Effector CD4-positive, alpha-beta T cell (primary cell): ENCODE results near the gene CBX5.
"Not testable (repeated sequence)": the region's sequence is repeated elsewhere in the genome, so short reads cannot be mapped to it uniquely, and the experiment has no call there.

Source experiments
- DNase-seq: peaks from one replicate; pipeline ENCODE4 v3.0.0-alpha.2; 2020

Gene CBX5

GRCh38 chr12:54294152-54294952 is 14.4 kb upstream of the CBX5 start:
- peak; percentile 35 for DNase-seq

GRCh38 chr12:54292931-54293241 is 13.0 kb upstream of the CBX5 start:
- DNase-seq = no peak

DNA sequence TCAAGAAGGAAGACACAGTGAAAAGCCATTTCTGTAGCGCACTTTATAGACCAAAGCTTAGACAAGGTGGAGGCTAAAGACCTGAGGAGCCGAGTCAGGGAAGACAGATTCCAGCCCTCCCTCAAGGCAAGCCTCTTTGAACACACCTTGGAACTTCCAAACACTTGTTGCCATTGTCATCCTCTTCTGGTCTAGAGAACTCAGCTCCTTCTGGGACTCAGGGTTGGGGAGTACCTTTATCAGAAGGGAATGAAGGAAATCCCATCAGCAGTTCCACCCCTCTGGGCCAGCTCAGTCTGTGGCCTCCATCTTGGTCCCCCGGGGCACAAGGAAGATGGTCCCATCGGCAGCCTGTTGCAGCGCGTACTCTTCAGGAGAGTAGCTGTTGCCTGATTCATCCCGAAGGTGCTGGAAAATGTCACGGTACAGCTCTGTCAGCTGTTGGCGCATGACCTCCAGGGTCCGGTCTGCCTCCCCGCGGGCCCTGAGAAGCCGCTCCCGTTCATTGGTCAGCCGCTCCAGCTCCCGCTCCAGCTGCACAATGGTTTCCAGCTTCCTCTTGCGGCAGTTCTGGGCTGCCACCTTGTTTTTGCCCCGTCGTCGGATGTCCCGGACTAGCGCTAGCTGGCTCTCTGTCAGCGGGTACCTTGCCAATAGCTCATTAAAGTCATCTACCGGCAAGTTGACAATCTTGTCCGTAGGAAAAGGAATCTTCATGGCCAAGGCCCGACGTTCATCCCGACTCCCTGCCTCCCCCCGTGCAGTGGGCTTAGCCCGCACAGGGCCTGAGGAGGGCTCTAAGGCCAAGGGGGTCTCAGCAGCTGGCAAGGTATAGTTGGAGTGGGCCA is 12.4 kb upstream of the CBX5 start:
- no peak for DNase-seq

DNA sequence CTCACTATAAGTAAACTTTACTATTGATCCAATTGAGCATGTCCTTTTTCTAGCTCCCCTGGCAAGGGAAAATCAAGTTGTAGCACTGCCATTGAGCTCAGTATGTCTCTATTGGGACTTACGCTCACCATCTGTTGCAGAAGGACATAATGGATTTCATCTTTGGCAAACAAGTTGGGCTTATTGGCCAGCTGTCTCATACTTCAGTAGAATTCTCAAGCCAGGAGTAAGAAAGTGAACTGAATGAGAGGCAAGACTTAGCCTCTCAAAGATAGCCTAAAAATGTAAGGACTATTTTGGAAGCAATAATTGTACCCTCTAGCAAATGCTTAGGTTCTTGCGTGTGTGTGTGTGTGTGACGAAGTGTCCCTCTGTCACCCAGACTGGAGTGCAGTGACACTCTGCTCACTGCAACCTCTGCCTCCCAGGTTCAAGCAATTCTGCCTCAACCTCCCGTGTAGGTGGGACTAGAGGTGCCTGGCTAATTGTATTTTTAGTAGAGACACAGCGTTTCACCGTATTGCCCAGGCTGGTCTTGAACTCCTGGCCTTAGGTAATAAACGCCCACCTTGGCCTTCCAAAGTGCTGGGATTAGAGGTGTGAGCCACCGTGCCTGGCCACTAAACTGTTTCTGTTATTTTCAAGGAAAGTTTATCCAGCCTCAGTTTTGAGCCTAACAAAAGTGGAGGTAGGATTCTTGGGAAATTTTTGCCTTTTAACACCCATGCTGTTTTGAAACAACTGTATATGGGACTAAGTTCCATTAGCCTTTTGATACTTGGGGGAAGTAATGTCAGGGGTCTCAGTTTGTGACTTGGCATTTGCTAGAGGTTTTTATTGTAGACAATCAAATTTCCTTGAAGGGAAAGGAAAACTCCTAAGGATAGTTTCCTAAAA is 7.6 kb upstream of the CBX5 start:
- DNase-seq = no peak

DNA sequence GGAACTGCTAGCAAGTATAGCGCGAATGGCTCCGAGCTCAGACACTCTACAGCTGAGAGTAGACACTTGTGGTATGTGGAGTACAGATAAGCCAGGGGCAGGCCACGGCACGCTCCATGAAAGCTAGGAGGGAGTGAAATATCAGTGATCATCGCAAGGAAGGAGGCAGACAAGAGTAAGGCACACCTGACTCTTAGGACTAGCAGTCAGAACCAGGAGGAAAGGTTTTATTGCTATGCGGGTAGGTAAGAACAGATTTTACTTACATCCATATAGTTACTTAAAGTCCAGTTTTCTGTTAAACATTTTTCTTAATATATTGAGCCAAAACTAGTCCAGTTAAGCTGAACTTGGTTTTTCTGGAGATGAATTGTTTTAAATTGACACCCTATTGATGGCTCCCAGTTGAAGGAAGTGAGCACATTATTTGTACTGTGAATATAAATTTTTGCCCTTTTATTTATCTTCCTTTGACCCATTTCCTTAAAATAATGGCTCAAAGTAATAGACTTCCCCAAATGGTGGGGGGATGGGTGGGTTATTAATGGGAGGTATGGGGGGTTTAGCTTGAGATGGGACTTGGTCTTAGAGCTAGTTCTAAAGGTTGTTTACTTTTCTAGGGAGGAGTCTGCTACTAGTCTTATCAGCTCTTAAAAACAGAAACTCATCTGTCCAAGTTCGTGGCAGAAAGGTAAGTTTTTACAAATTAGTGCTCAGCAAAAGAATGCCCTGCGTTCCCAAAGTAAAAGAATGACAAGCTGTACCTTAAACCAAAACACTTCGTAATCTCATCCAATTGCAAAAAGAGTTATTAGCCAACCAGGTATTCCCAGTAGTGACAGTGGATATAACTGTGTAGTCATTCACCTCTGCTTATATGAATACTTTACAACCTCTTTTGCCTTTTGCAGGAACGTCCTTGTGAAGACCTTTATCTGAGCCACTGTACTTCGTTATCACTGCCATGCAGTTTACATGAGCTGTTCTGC is 6.4 kb upstream of the CBX5 start:
- no peak for DNase-seq

GRCh38 chr12:54285150-54286041 is 5.5 kb upstream of the CBX5 start:
- no peak for DNase-seq

DNA sequence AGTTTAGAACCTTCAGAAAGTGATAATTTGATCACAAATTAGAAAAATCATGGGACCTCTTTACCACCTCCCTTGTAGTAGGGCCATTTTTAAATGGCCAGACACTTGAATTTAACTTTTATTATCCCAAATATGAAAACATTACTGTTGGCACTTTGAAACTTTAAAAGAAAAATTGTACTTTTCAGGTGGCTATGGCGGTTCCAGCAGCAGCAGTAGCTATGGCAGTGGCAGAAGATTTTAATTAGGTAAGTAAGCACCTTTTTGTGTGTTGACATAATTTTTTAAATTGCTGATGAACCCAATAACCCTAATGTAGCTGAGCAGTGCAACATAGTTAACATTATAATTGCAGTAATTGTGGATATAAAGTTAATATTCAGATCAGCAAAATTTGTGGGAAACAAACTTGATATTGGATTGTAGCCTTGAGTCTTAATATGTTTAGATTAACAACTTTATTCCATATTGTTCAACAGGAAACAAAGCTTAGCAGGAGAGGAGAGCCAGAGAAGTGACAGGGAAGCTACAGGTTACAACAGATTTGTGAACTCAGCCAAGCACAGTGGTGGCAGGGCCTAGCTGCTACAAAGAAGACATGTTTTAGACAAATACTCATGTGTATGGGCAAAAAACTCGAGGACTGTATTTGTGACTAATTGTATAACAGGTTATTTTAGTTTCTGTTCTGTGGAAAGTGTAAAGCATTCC is 4.3 kb upstream of the CBX5 start:
- not testable (repeated sequence) for DNase-seq

DNA sequence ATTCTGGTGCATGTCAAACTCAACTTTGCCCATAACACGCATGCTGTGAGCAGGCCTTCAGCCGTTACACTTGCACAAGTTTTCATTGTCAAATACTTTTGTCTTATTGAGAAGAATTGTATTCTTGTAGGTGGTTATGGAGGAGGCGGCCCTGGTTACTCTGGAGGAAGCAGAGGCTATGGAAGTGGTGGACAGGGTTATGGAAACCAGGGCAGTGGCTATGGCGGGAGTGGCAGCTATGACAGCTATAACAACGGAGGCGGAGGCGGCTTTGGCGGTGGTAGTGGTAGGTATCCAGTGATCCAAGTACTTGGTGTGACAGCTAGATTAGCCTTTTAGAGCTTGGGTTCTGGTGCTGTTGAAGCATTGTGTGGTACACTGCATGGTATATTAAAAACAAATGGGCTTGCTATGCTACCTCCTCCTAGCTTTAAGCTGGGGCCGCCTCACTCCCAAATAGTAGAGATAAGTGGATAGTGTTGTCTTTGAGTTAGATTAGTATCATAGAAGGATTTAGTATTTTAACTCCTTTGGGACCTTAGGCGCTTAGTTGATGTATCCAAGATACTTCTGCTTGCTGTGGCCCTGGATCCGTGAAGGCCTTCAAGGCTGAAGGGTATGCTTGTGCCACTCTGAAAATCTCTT is 3.1 kb upstream of the CBX5 start:
- no peak for DNase-seq

GRCh38 chr12:54281694-54282093 is 1.8 kb upstream of the CBX5 start:
- DNase-seq = not testable (repeated sequence)

- not testable (repeated sequence) for DNase-seq
Measured at GRCh38 chr12:54281261-54281638, 1.3 kb upstream of the CBX5 start.

GRCh38 chr12:54280468-54281260 is 742 bp upstream of the CBX5 start, which contains the start of gene HNRNPA1:
HNRNPA1 (plus strand) TSS chr12:54280726; CDS start chr12:54280808, 82 bp downstream.
- DNase-seq = peak; percentile 92

GRCh38 chr12:54279227-54279631 is 693 bp downstream of the CBX5 start:
- no peak for DNase-seq

DNA sequence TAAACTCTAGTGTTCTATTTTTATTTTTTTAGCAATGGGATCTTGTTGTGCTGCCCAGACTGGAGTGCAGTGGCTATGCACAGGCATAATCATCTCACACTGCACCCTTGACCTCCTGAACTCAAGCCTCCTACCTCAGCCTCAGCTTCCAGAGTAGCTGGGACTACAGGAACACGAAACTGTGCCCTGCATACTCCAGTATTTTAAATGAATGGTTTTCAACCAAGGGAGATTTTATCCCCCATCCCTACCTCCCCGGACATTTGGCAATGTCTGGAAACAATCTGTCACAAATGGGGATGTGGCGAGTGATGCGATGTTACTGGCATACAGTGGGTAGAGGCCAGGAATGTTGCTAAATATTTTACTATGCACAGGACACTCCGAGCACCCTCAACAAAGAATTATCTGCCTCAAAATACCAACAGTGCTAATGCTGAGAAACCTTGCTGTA is 2.1 kb downstream of the CBX5 start:
- DNase-seq = no peak

- DNase-seq = no peak
Measured at GRCh38 chr12:54276368-54276767, 3.6 kb downstream of the CBX5 start.

DNA sequence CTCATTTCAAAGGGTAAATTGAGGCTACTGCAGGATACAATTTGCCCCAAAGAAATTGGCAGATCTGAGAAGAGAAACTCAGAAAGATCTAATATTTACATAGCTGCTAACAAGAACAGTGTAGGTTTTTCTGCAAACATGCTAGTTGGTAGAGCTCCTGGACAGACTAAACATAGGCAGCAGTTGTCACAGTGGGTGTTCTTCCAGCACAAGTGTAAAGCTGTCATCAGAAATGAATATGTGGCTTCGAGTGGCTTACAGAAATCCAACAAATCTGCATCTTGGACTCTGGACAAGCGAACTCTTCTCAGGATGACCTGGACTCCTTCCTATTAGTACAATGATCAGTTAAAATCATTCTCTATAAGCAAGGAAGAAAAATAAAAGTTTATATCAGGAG is 5.9 kb downstream of the CBX5 start:
- DNase-seq = no peak

- no peak for DNase-seq
Measured at GRCh38 chr12:54272214-54272613, 7.7 kb downstream of the CBX5 start.

GRCh38 chr12:54270345-54270744 is 9.6 kb downstream of the CBX5 start:
- no peak for DNase-seq

- no peak for DNase-seq
Measured at GRCh38 chr12:54266852-54267251, 13.1 kb downstream of the CBX5 start.
